GM19395 (cell line): ENCODE data around the gene R3HDM2.

ENCODE experiments used
- ATAC-seq: cut with Tn5 transposase; IDR thresholded peaks from one replicate; pipeline ENCODE4 v1.9.1; 2021; ENCODE audit warnings: mild to moderate bottlenecking, moderate library complexity; ENCODE audit not compliant: unreplicated experiment

R3HDM2 gene

DNA sequence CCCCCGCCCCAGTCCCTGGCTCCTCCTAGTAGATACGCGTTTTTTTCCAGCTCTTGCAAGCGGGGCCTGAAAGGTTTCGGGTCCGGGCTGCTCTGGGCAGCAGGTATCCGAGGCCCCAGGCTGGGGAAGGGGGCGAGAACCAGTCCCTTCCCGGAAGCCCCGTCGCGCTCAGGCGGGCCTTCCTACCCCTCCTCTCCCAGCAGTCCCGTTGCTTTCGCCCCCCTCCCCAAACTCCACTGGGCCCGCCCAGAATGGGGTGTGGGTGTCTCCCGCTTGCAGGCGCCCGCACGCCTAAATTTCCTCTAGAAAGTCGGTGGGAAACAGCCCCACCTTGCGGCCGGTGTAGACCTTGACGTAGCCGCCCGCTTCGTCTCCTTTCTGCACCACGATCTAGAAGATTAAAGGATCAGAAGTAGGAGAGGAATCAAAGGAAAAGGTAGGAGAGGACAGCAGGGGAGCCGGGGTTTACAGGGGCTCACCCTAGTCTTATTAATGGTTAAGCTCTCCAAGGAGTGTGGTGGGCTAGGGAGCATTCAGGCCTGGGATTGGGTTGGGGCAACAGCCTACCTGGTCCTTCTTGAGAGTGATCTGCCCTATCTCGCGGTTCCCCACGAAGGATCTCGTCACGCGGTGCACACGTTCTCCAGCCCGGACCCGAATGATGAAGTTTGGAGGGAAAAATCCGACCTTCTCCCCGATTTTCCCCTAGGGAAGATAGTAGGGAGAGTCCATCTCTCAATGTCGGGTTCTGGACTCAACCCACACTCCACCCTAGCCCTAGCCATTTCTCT lies 187.1 kb downstream of the R3HDM2 start:
- ATAC-seq: no peak

DNA sequence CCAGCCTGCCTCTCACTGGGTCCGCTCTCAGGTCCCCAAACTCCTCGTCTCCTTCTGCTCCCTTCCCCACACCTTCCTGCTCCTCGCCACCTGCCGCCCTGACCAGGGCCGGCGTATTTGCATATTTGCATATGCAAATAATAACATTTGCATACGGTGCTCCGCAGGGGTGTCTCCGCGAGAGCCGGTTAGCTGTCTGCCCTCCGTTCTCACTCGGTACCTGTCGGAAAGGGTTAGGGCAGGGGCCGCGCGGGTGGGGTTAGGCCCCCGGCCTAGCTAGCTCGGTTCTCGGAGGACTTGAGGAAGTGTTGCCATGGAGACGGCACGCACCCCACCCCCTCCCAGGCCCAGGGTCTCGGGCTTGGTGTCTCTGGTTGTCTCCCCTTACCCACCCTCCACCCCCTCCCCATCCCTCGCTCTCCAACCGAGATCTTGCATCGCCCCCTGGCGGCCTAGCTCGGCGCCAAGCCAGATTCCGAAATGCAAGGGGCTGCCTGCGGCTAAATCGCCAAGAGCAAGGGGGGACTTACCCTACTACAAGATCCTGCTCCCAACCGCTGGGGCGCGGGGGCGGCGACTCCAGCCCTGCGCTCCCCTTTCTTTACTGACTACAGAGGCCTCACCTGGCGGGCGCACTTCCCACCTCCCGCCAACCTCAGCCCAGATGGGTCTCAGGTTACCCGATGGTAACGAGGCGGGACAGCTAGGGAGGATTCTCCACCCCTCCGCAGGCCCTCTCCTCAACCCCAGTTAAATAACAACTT lies 188.0 kb downstream of the R3HDM2 start:
- ATAC-seq: peak; percentile 50

DNA sequence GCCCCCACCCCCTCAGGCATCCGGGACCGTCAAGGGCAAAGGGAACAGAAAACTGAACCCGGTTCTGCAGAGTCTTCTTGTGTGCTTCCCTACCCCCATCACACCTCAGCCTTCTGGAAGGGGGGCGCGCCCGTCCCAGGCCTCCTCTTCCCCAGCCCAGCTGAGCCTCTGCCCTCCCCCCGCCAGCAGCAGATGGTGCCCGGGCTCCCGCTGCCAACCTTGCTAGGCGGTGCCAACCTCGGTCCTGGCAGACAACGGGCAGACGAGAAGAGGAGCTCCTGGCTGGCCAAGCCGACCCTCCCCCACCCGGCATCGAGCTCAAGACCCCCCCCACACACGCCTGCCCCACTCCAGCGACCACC lies 188.5 kb downstream of the R3HDM2 start:
- no peak for ATAC-seq

DNA sequence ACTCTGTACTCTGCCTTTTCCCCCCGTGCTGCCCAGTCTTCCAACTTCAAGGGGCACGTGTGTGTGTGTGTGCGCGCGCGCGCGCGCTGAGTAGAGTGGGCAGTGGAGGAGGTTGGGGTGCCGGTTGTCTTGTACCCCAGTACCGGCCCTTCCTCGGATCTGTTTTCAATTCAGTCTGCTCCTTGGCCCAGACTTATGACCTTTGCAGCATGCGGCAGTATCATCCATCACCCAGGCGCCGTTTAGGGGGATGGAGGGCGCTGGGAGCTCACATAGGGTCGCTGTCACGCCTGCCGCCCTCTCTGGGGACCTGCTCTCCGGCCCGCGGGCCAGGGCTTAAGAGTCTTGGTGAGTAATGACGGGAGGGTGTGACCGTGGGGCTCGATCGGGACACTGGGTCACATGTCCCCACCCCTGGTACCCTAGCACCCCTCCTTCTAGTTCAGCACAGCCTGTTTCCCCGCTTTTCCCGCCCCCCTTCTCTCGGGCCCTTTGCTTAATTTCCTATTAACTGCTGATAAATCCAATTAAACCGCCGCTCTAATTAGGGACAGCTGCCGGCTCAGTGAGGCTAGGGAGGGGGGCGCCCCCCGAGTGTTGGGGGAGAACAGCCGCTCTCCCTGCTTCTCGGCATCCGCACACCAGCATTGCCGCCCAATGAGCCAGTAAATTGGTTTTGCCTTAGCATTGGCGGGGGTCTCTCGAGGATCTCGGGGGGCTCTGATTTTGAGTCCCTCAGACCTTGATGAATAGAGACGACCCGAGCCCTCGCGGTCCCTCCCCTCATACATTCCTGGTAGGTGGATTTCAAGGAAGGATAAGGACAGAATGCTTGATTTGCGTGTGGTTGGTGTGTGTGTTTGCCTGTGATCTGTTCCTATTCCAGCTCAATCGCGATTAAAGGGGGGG lies 189.2 kb downstream of the R3HDM2 start:
- no peak for ATAC-seq

DNA sequence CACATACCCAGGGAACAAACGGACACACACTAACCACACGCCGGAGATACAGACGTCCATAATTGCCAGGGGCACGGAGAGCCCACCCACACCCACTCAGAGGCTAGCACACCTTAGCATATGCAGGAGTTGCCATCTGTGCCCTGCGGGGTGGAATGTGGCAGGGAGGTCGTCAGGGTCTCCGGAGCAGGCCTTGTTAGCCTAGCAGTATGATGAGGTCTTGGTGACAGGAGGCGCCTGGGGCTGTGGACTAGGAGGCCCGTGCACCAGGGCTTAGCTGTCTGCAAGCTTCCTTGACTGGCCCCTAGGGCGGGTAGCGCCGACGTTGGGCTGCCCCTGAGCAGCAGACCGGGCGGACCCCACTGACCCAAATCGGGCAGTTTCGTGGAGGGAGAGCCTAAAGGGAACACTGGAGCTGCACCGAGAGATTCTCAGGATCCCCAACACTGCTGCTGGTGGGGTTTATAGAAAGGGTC lies 189.9 kb downstream of the R3HDM2 start:
- no peak for ATAC-seq

DNA sequence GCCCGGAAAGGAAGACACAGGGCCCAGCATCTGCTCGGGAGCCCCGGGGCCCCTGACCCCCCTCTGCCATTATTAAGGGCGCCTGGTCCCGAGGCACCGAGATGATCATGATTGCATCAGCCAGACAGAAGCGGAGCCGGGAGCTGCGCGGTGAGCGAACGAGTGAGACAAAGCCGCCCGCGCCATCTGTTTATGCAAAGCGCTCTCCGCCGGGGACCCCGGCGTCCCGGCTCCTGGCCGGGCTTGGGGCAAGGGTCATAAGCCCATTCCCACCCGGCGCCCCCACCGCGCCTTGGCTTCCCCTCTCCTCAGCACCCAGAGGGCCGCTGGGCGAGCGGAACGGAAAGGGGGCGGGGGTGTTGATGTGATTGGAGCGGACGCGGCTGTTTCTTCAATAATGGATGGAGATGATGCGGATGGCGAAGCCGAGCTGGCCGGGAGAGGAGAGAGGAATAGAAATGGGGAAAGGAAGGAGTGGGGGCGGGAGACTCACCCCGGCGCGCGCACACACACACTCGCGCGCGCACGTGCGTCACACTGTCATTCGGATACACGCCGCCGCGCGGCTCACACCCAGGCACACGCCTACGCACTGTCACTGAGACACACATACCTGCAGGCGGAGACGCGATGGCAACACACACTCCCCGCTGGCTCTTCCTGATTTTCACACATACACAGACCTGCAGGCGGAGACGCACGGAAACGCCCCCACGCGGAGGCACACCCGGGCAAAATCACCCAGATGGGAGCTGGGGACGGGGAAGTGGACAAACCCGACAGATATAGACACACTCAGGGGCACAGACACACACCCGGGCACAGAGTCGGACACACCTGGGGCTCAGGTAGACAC lies 190.5 kb downstream of the R3HDM2 start:
- no peak for ATAC-seq

DNA sequence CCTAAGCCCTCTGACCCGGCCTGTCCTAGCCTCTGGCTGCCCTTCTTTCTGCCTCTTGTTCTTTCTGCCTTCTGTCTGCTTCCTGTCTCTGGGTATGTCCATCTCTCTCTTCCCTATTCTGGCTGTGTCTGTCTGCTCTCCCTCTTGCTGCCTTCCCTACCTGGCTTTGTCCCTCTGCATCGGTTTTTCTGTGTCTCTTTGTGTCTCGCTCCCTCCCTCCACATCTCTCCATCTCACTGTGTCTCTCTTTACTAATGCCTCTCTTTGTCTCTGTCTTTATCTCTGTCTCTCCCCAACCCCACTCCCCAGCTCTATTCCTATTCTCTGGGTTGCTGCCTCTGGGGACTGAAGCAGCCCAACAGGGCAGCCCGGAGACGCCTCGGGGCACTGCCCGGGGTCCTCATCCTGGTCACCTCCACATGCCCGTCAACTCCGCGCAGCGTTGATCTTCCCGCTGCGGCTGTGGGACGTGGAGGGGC lies 191.2 kb downstream of the R3HDM2 start:
- ATAC-seq: peak; percentile 1

DNA sequence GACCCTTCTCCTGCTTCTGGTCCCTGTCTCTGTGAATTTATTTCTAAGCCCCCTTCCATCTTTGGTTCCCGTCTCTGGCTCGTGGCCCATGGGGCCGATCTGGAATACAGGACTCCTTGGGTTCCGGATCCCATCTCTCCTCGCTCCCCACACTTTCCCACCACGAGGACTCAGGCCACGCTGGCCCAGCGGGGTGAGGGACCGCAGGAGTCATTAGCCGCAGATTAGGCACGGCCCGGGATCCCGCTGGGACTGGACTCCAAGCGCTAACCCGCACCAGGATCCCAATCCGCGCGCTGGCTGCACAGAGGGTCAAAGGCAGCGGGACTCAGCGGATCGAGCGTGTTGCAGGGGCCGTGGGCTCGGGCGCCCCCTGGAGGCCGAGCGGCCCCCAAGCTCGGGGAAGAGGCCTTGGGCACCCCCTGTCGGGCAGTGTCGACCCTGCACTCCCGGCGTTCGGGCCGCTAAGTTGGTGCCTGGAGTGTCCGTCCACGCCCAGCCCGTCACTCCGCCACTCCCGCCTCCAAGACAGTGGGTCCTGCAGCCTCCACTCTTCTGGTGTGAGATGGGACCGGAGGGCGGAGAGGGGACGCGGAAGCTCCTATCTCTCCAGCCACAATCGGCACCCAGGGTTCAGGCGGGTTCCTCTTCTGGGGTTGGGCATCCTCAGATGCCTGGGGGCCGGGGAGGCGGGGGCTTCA lies 191.8 kb downstream of the R3HDM2 start:
- ATAC-seq: peak; percentile 50

DNA sequence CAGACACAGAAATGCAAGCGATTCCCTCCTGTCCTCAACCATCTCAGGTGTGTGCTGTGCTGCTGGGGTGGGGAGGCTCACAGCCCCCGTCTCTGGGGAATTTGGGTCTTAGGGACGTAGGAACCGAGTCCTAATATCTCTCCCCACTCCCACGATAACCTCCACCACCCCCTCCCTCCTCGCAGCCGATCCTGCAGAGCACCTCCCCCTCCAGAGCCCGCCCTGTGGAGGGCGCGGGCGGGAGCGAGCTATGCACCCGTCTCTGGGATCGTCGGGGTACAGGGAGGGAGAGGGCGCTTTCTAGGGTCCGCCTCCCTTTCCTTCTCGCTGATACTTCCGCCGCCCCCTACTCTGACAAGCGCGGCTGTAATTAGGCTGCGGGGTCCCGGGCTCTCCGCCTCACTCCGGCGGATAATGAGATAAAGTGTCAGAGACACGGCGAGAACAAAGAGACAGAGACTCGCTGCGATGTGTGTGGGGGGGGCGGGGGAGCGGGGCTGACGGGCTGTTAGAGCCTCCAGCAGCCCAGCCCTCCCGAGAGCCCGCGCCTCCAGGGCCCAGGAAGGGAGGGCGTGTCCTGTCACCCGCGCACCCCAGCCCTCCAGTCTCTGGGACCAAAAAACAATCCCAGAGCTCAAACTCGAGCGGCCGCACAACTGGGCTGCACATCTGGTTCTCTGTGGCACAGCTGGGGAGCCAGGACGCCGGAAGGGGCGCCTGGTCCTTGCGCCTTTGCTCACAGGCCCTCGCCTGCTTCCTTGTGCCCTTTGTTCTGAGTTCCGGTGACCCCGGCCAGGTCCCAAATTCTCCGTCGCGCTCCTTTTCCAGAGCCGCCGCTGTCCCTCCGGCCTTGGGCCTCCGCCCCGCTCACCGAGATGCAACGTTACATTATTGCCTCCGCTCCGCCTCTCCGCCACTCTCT lies 192.7 kb downstream of the R3HDM2 start:
- no peak for ATAC-seq

DNA sequence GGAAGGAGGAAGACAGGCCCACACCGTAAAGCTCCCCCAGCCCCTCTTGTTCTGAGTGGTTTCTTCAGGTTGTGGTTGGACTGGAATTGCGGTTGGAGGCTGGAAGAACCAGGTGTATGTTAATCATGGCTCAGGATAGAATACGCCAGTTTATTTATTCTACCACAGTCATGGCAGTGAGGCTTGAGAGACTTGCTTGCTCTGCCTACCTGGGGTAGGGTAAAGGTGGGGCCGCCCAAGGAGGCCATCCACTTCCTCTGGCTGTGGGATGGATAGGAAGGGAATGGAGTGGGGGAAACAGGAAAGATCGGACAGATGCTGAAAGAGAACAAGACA lies 193.3 kb downstream of the R3HDM2 start:
- ATAC-seq: no peak

DNA sequence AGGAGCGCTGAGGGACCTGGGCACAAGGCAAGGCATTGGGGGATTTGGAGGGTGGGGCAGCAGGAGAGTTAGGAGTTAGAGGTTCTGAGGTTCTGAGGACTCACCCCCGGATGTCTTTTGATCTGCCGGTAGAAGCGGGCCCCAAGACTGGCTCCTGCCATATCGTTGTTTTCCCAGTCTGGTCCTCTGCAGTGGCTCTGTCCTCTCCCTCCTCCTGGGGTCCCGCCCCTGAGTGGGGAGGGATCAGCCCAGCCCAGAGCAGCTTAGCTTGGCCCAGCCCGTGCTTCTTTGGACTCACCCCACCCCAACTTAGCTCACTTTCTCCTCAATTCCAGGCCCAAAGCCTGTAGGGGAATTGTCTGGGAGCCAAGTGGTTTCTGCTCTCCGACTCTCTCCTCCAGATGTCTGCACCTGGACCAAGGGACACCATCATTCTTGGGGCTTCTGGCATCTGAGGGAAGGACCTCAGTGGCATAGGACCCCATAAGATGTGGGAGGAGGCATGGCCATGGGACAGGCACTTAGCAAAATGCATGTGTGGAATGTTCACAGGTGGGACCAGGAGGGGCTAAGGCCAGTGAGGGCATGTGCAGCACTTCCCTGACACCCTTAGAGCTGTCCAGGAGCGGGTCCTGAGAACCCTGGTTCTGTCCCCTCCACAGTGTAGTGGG lies 193.8 kb downstream of the R3HDM2 start:
- no peak for ATAC-seq

DNA sequence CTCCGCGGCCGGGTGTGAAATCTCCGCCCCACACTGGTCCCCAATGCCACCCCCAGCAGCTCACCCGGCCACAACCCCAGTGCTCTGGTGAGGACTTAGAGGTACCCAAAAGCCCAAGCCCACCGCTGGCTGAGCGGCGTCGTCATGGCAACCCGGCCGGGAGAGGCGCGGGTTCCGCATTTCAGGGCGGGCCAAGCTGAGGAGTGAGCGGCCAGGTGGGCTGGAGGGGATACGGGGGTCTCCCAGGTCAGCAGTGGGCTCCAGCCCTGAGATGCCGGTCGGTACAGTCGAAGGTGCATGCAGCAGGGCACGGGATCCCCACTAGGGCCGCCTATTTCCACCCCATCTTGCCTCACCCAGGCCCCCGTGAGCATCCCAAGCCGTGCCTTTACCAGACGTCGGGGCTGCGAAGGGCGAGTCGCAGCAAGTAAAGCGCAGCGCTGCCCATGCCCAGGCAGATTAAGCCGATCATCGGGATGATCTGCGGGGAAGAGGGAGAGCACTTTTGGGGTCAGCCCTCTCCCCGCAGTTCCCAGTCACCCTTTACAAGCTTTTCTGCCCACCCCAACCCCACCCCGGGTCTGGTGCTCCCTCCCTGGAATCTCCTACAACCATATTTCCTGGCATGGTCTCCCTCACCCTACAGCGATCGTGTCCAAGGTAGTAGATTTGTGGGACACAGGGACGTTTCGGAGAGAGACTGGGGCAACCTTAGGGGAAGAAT lies 194.5 kb downstream of the R3HDM2 start:
- no peak for ATAC-seq

DNA sequence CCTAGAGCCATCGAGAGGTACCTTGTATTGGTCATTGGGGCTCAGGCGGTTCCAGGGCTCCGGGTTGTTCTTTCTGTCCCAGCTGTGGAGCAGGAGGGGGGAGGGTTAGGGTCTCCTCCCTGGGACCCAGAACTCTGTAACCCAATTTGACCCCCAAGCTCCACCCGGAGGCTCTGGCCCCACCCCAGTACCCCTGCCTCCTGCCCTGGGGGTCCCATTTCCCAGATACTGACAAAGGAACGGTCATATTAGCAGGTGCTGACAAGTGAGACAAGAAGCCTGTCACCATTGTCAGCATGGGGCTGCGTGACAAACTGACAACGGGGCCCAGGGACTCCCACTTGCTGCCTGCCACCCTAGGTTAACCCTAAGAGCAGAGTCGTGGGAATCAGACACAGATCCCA lies 195.1 kb downstream of the R3HDM2 start:
- ATAC-seq: no peak

DNA sequence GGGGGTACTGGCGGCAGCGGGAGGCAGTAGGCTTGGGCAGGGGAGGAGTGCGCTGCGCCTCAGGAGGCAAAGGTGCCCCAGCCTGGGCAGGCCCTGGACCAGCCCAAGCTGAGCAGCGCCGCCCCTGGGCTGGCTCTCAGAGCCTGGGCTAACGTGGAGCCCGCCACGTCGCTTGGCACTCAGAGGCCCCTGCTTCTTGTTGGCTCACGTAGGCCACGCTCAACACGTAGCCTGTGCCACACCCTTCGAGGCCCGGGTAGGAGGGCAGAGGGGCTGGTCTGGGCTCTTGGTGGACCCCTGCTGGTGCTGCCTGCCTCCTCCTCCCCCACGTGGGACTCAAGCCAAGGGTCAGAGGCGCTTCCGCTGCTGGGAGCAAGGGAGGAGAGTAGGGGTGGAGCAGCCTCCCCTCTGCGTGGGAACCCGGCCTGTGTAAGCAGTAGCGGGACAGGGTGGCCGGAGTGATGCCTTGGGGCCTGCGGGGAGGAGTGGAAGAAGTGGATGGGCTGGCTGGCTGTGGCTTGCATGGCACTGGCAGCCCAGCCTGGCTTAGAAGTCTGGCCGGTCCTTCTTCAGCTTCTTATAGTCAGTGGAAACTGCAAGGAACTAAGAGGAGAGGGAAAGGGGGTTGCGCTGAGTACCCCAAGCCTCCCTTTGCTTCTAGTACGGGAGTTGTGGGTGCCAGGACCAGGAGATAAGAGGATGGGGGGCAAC lies 195.7 kb downstream of the R3HDM2 start:
- ATAC-seq: no peak

DNA sequence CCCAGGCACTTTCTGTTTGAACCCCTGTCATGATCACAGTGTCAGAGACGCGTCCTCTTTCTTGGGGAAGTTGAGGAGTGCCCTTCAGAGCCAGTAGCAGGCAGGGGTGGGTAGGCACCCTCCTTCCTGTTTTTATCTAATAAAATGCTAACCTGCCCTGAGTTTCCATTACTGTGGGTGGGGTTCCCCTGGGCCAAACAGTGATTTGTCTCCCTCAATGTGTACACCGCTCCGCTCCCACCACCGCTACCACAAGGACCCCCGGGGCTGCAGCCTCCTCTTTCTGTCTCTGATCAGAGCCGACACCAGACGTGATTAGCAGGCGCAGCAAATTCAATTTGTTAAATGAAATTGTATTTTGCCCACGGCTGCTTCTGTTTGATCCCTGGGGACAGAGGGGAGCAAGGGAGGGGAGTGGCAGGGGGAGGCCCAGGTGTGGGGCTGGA lies 196.2 kb downstream of the R3HDM2 start:
- no peak for ATAC-seq

DNA sequence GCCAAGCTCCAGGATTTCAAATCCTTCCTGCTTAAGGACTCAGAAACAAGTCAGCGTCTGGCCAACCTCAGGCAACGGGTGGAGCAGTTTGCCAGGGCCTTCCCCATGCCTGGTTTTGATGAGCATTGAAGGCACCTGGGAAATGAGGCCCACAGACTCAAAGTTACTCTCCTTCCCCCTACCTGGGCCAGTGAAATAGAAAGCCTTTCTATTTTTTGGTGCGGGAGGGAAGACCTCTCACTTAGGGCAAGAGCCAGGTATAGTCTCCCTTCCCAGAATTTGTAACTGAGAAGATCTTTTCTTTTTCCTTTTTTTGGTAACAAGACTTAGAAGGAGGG lies 196.6 kb downstream of the R3HDM2 start:
- no peak for ATAC-seq
